ENCODE measurements around the gene CCDC27.
"Not testable (repeated sequence)": the region's sequence is repeated elsewhere in the genome, so short reads cannot be mapped to it uniquely, and the experiment has no call there.

DNA sequence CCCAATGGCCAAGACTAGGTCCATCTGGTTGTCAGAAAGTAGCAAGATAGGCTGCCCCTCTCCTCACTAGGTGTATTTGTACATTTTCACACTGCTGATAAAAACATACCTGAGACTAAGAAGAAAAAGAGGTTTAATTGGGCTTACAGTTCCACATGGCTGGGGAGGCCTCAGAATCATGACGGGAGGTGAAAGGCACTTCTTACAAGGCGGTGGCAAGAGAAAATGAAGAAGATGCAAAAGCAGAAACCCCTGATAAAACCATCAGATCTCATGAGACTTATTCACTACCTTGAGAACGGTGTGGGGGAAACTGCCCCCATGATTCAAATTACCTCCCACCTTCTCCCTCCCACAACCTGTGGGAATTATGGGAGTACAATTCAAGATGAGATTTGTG, 48.5 kb downstream of the CCDC27 start:
- TF ChIP-seq, protein P1, sequence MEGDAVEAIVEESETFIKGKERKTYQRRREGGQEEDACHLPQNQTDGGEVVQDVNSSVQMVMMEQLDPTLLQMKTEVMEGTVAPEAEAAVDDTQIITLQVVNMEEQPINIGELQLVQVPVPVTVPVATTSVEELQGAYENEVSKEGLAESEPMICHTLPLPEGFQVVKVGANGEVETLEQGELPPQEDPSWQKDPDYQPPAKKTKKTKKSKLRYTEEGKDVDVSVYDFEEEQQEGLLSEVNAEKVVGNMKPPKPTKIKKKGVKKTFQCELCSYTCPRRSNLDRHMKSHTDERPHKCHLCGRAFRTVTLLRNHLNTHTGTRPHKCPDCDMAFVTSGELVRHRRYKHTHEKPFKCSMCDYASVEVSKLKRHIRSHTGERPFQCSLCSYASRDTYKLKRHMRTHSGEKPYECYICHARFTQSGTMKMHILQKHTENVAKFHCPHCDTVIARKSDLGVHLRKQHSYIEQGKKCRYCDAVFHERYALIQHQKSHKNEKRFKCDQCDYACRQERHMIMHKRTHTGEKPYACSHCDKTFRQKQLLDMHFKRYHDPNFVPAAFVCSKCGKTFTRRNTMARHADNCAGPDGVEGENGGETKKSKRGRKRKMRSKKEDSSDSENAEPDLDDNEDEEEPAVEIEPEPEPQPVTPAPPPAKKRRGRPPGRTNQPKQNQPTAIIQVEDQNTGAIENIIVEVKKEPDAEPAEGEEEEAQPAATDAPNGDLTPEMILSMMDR (IDR thresholded peaks at IDR 0.05 in 8 of 11, conservative IDR thresholded peaks at IDR 0.05 in 3 of 11), result not testable (repeated sequence)
- TF ChIP-seq POLR2A (IDR thresholded peaks at IDR 0.05), result not testable (repeated sequence)

Data from spleen (tissue), 7 donors.